HG03108 (cell line): ENCODE results near the gene ARL8A.
"Not testable (repeated sequence)": the region's sequence is repeated elsewhere in the genome, so short reads cannot be mapped to it uniquely, and the experiment has no call there.

Source experiments
- ATAC-seq: cut with Tn5 transposase; IDR thresholded peaks from one replicate; pipeline ENCODE4 v1.9.1; 2021; ENCODE audit warnings: moderate library complexity; ENCODE audit not compliant: unreplicated experiment

The ARL8A gene

DNA sequence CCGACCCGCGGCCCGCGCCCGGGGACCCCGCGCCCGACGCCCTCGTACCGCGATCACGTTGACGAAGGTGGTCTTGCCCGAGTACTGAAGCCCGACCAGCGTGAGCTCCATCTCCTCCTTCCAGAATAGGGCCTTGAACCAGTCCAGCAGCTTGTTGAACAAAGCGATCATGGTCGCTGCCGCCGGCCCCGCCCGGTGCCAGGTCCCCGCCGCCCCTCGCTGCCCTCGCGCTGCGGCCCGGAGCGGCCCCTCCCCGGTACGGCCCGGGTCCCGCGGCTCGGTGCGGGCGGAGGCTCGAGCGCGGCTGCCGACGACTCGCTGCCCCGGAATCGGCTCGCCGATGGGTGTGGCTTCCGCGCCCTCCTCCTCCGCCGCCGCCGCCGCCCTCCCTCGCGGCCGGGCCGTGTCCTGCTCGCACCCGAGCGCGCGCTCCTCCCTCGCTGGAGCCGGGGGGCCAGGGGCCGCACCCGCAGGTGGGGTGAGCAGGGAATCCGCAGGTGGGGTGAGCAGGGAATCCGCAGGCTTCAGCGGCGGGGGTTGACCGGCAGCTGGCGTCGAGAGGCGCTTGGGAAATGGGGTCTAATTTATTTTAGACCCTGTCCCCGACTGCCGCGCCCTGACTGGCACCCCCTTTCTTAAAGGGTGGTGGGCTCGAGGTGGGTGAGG, at the start of gene ARL8A:
Gene ARL8A (minus strand): TSS at position 336 of the 666 bp plus-strand sequence. CDS start 165 bp downstream, at position 171.
- ATAC-seq, result peak; percentile 52

GRCh38 chr1:202194328-202194648, 49.8 kb upstream of the ARL8A start:
- ATAC-seq, result no peak

DNA sequence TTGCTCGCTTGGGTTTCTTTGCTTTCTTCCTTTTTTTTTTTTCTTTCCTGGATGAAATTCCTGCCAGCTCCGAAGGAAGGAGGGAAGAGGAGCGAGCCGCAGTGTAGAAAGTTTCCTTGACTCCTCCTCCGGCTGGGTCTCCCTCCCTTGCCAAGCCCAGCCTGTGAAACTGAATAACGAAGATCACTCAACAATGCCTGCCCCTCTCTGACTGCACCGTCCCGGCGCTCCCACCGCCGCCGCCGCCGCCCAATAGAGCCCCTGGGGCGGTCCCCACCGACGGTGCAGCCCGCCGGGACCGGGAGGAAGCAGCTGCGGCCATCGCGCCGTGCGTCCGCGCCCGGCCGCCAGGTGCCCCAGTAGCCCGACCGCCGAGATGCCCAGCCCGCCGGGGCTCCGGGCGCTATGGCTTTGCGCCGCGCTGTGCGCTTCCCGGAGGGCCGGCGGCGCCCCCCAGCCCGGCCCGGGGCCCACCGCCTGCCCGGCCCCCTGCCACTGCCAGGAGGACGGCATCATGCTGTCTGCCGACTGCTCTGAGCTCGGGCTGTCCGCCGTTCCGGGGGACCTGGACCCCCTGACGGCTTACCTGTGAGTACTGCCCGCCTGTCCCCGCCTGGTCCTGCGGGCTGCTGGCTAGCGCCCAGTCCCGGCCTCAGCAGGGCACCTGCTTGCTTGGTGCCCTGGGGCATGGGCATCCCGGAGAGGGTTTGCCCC, 49.2 kb upstream of the ARL8A start, which contains the start of gene LGR6:
Gene LGR6 (plus strand): TSS at position 186 of the 714 bp plus-strand sequence. CDS start 191 bp downstream, at position 377.
- ATAC-seq, result no peak

DNA sequence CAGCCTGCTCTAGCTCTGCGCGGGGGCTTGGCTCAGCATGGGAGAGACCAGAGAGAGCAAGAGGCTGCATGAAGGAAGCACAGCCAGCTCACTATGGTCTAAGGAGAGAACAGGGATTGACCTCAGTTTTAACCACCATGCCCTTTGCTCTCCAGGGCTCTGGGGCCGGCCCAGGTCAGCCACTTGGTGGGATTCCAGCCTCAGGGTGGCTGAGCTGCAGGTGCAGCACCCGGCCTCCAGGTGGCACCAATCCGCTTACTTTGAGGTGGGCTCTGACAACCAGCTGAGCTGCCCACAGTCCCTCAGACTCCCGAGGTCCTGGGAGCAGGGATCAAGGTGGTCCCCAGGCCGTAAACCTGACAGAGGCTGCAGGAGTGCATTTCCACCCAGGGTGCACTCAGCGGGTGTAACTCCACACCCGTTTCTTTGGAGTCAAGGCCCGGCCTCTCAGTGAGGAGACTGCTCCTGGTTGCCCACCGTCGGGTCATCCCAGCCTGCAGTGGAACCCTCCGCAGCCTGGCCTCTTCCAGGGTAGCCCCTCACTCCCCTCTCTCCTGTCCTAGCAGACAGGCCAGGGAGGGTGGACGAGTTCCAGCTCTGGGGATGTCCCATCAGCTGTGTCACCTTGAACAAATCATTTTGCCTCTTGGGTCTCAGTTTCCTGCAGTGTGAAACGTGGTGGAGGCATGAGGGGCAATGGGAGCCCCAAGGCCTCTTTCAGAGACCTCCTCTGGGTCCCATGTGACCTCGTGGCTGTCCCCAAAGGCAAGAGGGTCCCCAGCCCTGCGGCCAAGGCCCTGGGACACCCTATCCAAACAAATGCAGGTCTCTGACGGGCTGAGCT, 48.5 kb upstream of the ARL8A start:
- ATAC-seq, result no peak

DNA sequence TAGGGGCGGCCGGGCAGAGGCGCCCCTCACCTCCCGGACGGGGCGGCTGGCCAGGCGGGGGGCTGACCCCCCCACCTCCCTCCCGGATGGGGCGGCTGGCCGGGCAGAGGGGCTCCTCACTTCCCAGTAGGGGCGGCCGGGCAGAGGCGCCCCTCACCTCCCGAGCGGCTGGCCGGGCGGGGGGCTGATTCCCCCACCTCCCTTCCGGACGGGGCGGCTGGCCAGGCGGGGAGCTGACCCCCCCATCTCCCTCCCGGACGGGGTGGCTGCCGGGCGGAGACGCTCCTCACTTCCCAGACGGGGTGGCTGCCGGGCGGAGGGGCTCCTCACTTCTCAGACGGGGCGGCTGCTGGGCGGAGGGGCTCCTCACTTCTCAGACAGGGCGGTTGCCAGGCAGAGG, 46.9 kb upstream of the ARL8A start:
- ATAC-seq, result not testable (repeated sequence)

GRCh38 chr1:202189918-202190715, 45.6 kb upstream of the ARL8A start:
- no peak for ATAC-seq

- no peak for ATAC-seq
Measured at GRCh38 chr1:202189001-202189790, 44.7 kb upstream of the ARL8A start.

DNA sequence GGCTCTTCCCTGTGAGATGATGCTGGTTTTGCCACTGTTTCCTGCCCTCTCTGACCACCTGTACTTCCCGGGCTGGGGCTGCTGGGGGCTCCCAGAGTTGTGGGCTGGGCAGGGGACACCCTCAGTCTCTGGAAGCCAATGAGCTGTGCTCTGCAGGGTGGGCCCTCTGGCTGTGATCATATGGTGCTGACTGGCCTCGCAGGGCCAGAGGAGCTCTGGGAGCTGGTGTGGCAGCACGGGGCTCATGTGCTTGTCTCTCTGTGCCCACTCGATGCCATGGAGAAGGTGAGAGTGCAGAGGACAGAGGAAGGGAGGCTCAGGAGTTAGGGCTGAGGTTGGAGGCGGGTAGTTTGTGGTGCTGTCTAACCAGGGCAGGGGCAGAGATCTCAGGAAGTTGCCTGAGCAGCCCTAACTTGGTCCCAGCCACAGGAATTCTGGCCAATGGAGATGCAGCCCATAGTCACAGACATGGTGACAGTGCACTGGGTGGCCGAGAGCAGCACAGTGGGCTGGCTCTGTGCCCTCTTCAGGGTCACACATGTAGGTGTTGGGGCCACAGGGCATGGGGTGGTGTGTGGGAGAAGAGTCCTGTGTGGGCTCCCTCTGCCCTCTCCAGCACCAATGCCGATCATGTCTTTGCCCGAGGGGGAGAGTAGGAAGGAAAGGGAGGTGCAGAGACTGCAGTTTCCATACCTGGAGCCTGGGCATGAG, 43.3 kb upstream of the ARL8A start:
- ATAC-seq, result no peak

DNA sequence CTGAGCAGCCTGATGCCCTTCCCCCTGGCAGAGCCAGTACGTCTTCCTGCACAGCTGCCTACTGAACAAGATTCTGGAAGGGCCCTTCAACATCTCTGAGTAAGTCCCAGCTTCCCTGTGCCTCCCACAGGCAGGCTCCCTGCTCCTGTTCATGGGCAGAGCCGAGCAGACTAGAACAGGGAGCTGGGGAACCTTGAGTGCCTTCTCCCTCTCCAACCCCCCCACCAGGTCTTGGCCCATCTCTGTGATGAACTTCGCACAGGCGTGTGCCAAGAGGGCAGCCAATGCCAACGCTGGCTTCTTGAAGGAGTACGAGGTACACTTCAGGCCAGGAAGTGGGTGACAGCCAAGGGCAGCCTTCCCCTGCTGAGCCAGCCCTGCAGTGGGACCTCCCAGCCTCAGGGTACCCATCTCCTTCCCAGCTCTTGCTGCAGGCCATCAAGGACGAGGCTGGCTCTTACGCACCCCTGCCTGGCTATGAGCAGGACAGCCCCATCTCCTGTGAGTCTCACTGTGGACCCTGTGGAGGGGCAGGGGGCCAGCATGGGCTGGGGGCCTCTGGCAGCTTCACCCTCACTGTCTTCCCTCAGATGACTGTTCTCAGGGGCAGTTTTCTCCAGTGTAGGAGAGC, 42.6 kb upstream of the ARL8A start:
- ATAC-seq, result no peak

GRCh38 chr1:202186327-202186726, 41.8 kb upstream of the ARL8A start:
- ATAC-seq, result no peak

- ATAC-seq, result no peak
Measured at GRCh38 chr1:202184750-202185460, 40.4 kb upstream of the ARL8A start.

GRCh38 chr1:202182040-202182877, 37.7 kb upstream of the ARL8A start:
- ATAC-seq, result no peak

DNA sequence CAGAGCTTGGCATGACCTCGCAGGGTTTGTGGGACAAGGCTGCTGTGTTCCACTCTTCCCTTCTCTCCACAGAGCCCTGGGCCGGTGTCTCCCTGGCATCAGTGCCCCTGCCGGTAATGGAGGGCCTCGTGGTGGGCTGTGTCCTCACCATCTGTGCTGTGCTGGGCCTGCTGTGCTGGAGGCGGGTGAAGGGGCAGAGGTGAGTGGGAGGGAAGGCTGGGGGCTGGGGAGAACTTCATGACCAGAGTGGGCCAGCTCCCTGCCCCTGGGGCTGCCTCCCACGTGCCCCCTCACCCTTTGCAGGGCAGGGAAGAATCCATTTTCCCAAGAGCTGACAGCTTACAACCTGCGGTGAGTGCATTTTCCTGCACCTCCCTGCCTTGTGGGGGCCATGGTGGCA, 37.0 kb upstream of the ARL8A start:
- ATAC-seq, result no peak

DNA sequence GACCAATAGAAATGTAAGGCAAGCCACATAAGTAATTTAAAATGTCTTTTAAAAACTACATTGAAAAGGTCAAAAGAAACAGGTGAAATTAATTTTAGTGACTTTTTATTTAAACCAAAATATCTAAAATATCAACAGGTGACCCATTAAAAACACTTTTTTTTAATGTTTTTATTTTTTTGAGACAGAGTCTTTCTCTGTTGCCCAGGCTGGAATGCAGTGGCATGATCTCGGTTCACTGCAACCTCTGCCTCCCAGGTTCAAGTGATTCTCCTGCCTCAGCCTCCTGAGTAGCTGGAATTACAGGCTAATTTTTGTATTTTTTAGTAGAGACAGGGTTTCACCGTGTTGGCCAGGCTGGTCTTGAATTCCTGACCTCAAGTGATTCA, 36.2 kb upstream of the ARL8A start:
- ATAC-seq, result not testable (repeated sequence)

DNA sequence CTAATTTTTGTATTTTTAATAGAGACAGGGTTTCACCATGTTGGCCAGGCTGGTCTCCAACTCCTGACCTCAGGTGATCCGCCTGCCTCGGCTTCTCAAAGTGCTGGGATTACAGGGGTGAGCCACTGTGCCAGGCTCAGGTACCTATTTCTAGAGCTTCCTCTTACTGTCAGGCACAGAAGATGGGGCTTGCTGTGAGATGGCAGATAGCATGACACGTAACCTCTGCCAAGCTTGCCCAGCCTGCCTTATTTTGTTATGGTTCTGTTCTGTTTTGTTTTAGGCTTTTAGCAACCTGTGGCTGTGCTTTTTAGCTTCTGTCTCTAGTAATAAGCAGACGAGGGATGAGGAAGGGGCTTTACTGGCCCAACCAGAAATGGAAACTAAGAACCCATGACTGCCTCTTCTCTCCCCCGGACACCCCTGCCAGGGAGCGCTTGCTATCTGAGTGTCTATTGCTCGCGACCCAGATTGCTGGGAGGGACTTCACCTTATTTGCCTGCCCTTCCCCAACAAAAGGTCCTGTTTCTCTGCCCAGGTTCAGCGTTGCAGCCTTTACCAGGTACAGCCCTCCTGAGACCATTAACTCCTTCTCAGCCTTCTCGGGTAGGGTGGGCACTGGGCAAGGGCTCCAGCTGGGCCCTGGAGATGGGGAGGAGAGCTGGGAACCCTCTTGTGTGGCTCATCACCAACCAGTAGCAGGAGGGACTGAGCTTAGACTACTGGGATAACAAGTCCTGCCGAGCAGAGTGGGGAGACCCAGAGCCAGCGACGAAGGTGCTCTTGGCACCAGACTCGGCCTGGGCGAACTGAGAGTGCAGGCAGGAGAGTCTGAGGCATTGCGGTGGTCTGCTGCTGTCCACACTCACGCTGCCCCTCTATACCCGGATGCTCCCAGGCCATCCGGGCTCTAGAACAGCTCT, 35.6 kb upstream of the ARL8A start:
- ATAC-seq, result no peak
